ENCODE results near the gene LINC00237. TPM values are rescaled to one million over a fixed set of nuclear protein-coding genes. Genes with fewer than 3 reads are reported as not detected.

The LINC00237 gene
- total RNA-seq, 4 donors from 2014 or later: 0.33 TPM; not detected in 3

DNA sequence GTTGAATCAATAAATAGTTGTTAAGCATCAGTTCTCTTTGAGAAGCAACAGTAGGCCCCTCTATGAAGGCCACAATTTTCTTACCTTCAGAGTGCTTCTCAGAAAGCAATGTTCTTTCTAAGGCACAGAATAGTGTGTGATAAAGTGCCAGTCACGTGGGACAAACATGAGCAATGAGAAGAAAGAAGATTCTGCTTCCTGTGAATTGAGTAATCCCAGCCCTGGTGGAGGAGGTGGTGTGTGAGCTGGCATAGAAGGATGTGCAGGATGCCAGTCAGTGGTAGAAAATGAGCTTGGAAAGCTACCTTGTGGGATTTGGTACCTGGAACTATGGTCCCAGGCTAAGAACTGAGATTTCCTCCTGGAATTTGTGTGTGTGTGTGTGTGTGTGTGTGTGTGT is 41.4 kb upstream of the LINC00237 start:
- H3K27ac ChIP-seq: no peak overlapping the region
- TF ChIP-seq CTCF (IDR thresholded peaks at IDR 0.05) (no peak), POLR2A (IDR thresholded peaks at IDR 0.05) (no peak)
- intact Hi-C loops (cut with DNase I): no loop called here
- no peaks in the 10 kb centered on the region for H3K9me3 ChIP-seq
- no peaks in the 10 kb centered on the region for H3K36me3 ChIP-seq
- no peaks in the 10 kb centered on the region for H3K27me3 ChIP-seq
- H3K4me3 ChIP-seq (replicated peaks in 1 of 3): no peak overlapping the region
- no peak for DNase-seq
- no peaks in the 10 kb centered on the region for H3K4me1 ChIP-seq
- WGBS, 2 donors: 95 to 97% methylated on average over 1 of the region's 1 CpG

DNA sequence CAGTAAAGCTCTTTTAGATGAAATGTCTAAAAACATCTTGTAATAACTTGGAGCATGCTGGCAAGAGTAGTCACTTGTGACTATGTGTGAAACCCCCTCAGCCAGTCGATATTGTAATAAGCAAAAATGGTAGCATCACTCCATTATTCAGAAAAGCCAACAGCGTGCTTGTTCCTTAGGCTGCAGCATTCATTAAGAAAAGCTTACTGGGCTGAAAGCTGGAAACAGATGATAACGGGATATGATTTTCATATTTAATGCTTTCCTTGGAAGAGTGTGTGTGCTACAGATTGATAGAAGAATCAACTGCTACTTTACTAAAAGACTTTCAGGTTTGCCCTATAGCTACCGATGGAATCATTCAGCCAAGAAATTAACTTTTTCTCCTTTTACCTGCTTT is 40.1 kb upstream of the LINC00237 start:
- no peaks in the 10 kb centered on the region for H3K27me3 ChIP-seq
- no peaks in the 10 kb centered on the region for H3K9me3 ChIP-seq
- TF ChIP-seq CTCF (IDR thresholded peaks at IDR 0.05) (no peak), POLR2A (IDR thresholded peaks at IDR 0.05) (no peak)
- H3K4me1 ChIP-seq: no peaks in the 10 kb centered on the region
- H3K27ac ChIP-seq: no peak overlapping the region
- no peak for DNase-seq
- no peak overlapping the region for H3K4me3 ChIP-seq (replicated peaks in 1 of 3)
- WGBS, 2 donors: 91 to 94% methylated on average over 4 of the region's 4 CpGs
- intact Hi-C loops (cut with DNase I): no loop called here
- no peaks in the 10 kb centered on the region for H3K36me3 ChIP-seq

GRCh38 chr20:21145424-21145823 is 39.3 kb upstream of the LINC00237 start:
- TF ChIP-seq CTCF (IDR thresholded peaks at IDR 0.05): no peak
- no peak for TF ChIP-seq POLR2A (IDR thresholded peaks at IDR 0.05)
- Histone ChIP-seq H3K4me3 (replicated peaks in 1 of 3) (no peak overlapping the region), H3K27me3 (no peaks in the 10 kb centered on the region), H3K27ac (no peak overlapping the region), H3K4me1 (no peaks in the 10 kb centered on the region), H3K36me3 (no peaks in the 10 kb centered on the region), H3K9me3 (no peaks in the 10 kb centered on the region)
- 88 to 90% methylated on average over 3 of the region's 3 CpGs for WGBS, 2 donors
- no peak for DNase-seq
- intact Hi-C loops (cut with DNase I): no loop called here

- WGBS, 2 donors: 89 to 90% methylated on average over 7 of the region's 7 CpGs
- intact Hi-C loops (cut with DNase I): no loop called here
- TF ChIP-seq CTCF (IDR thresholded peaks at IDR 0.05): no peak
- TF ChIP-seq POLR2A (IDR thresholded peaks at IDR 0.05): no peak
These were observed 37.2 kb upstream of the LINC00237 start for GRCh38 chr20:21143194-21143890.

DNA sequence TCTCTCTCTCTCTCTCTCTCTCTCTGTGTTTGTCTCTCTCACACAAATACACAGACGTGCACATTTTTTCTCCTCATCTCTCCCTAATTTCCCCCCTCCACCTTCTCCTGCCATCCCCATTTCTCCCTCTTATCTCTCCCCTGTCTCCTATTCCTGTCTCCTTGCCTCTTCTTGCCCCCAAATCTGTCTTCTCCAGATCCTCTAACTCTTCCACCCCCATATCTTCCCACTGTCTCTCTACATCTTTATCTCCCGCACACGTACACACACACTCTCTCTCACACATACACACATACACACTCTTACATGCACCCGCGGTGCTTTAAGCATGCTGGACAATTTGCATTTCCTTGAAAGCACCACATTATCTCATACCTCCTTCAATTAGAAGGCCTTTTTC is 35.7 kb upstream of the LINC00237 start:
- no peak for TF ChIP-seq CTCF (IDR thresholded peaks at IDR 0.05)
- intact Hi-C loops (cut with DNase I): no loop called here
- no peaks in the 10 kb centered on the region for H3K27me3 ChIP-seq
- WGBS, 2 donors: 91 to 92% methylated on average over 5 of the region's 5 CpGs
- DNase-seq: no peak
- no peak overlapping the region for H3K4me3 ChIP-seq (replicated peaks in 1 of 3)
- no peaks in the 10 kb centered on the region for H3K36me3 ChIP-seq
- H3K27ac ChIP-seq: no peak overlapping the region
- peaks cover 11 to 13% of the 10 kb centered on the region in 2 donors for H3K4me1 ChIP-seq
- no peaks in the 10 kb centered on the region for H3K9me3 ChIP-seq

More at GRCh38 chr20:21143194-21143890, 37.2 kb upstream of the LINC00237 start:
- Histone ChIP-seq H3K4me1 (peaks cover 6 to 11% of the 10 kb centered on the region in 2 donors), H3K27me3 (no peaks in the 10 kb centered on the region), H3K9me3 (no peaks in the 10 kb centered on the region), H3K36me3 (no peaks in the 10 kb centered on the region), H3K27ac (no peak overlapping the region), H3K4me3 (replicated peaks in 1 of 3) (no peak overlapping the region)
- no peak for DNase-seq

Data from thyroid gland (tissue), 4 donors.